HepG2 (cell line): ENCODE measurements around the gene LIG4. TPM values are rescaled to one million over a fixed set of nuclear protein-coding genes. Genes with fewer than 3 reads are reported as not detected.

Experiments
- BORCS8-MEF2B ChIP-seq: sonication (generic); formaldehyde crosslinking; IDR thresholded peaks from 2 replicates; pipeline ENCODE4 v1.8.0; 2022; ENCODE audit warnings: mild to moderate bottlenecking, missing genetic modification reagents
- ELF4 ChIP-seq: sonication (generic); formaldehyde crosslinking; IDR thresholded peaks from 2 replicates; pipeline ENCODE4 v1.5.0; 2020; ENCODE audit warnings: missing genetic modification reagents, mild to moderate bottlenecking, moderate library complexity, borderline replicate concordance
- ERF ChIP-seq: IDR thresholded peaks from 2 replicates; pipeline ENCODE4 v1.6.1; 2018; ENCODE audit warnings: missing biosample characterization, missing genetic modification reagents
- EZH2 ChIP-seq: conservative IDR thresholded peaks from 2 replicates; pipeline ENCODE4 v1.6.1; 2012; ENCODE audit warnings: mild to moderate bottlenecking, low read depth, low read length, moderate library complexity
- HNF4A ChIP-seq: sonication (generic); formaldehyde crosslinking; IDR thresholded peaks from 2 replicates; pipeline ENCODE4 v1.4.0; 2020; ENCODE audit warnings: missing genetic modification reagents
- RARG ChIP-seq: sonication (generic); formaldehyde crosslinking; IDR thresholded peaks from 2 replicates; pipeline ENCODE4 v1.4.0; 2020; ENCODE audit warnings: low read depth, mild to moderate bottlenecking, missing genetic modification reagents
- SOX6 ChIP-seq, 2 experiments: fragments of 450-650 bp in 1 of 2; sonication (generic) in 1 of 2; formaldehyde crosslinking in 1 of 2; IDR thresholded peaks; 2 replicates each; pipeline versions ENCODE4 v1.4.0 to v1.6.1; 2017 to 2020; ENCODE audit warnings: antibody characterized with exemption in 1 of 2, mild to moderate bottlenecking in 1 of 2, missing genetic modification reagents in 1 of 2
- TRIM24 ChIP-seq: sonication (generic); formaldehyde crosslinking; IDR thresholded peaks from 2 replicates; pipeline ENCODE4 v1.8.0; 2022; ENCODE audit warnings: mild to moderate bottlenecking, missing genetic modification reagents
- ZBTB20 ChIP-seq: sonication (generic); formaldehyde crosslinking; IDR thresholded peaks from 2 replicates; pipeline ENCODE4 v1.8.1; 2023; ENCODE audit warnings: missing genetic modification reagents, low read depth, mild to moderate bottlenecking, borderline replicate concordance
- ZNF292 ChIP-seq: sonication (generic); formaldehyde crosslinking; IDR thresholded peaks from 2 replicates; pipeline ENCODE4 v1.8.1; 2022; ENCODE audit warnings: mild to moderate bottlenecking, low read depth, missing genetic modification reagents, borderline replicate concordance
- ZNF335 ChIP-seq: sonication (generic); formaldehyde crosslinking; IDR thresholded peaks from 2 replicates; pipeline ENCODE4 v1.4.0; 2020; ENCODE audit warnings: missing genetic modification reagents
- ZNF652 ChIP-seq: IDR thresholded peaks from 2 replicates; pipeline ENCODE4 v1.6.1; 2016; ENCODE audit warnings: low read depth, borderline replicate concordance
- ZNF749 ChIP-seq: sonication (generic); formaldehyde crosslinking; IDR thresholded peaks from 2 replicates; pipeline ENCODE4 v1.8.0; 2022; ENCODE audit warnings: mild to moderate bottlenecking, missing genetic modification reagents, moderate library complexity, borderline replicate concordance
- ZNF768 ChIP-seq: sonication (generic); formaldehyde crosslinking; IDR thresholded peaks from 2 replicates; pipeline ENCODE4 v1.4.0; 2020; ENCODE audit warnings: missing genetic modification reagents
- polyA plus RNA-seq, 8 experiments: library from polyadenylated mRNA; depleted of rRNA in 3 of 8; stranded (reverse) in 7 of 8; unstranded in 1 of 8; fragments of >200 nt; fragmentation: Illumina TruSeq in 4 of 8; extraction: Trizol in 4 of 8; gene quantifications; 2 replicates each; pipeline versions ENCODE4 v1.2.1 to v1.2.3, GENCODE V29; 2011 to 2016; ENCODE audit warnings: low read depth in 4 of 8, missing spikeins in 1 of 8, mixed read lengths in 1 of 8; ENCODE audit not compliant: insufficient read depth in 1 of 8
- total RNA-seq, 5 experiments: library from RNA; depleted of rRNA; stranded (reverse); fragments of >200 nt; fragmentation: Illumina TruSeq; extraction: Trizol; gene quantifications; 2 replicates each; pipeline ENCODE4 v1.2.3, GENCODE V29; 2016; ENCODE audit warnings: low read depth in 1 of 5
- TF ChIP-seq, protein P1 (sequence below): sonication (generic); formaldehyde crosslinking; conservative IDR thresholded peaks from 2 replicates; pipeline ENCODE4 v1.4.0; 2020; ENCODE audit warnings: mild to moderate bottlenecking, missing genetic modification reagents, moderate library complexity
- TF ChIP-seq, protein P2 (sequence below): sonication (generic); formaldehyde crosslinking; IDR thresholded peaks from 2 replicates; pipeline ENCODE4 v1.8.0; 2022; ENCODE audit warnings: missing genetic modification reagents, low read depth, mild to moderate bottlenecking, borderline replicate concordance
- TF ChIP-seq, protein P3 (sequence below): sonication (generic); formaldehyde crosslinking; IDR thresholded peaks from 2 replicates; pipeline ENCODE4 v1.9.0; 2021; ENCODE audit warnings: missing genetic modification reagents, borderline replicate concordance
- TF ChIP-seq, protein P4 (sequence below): IDR thresholded peaks from 2 replicates; pipeline ENCODE4 v1.6.1; 2016; ENCODE audit warnings: mild to moderate bottlenecking
- TF ChIP-seq, protein P5 (sequence below): sonication (generic); formaldehyde crosslinking; IDR thresholded peaks from 2 replicates; pipeline ENCODE4 v1.5.1; 2020; ENCODE audit warnings: mild to moderate bottlenecking, missing genetic modification reagents, moderate library complexity

LIG4 gene
- total and polyA plus RNA-seq, 2 of the 13 experiments (the other 11 are each of a cell fraction or from before 2014, with no cell fraction given) = 4.0 to 4.5 TPM

DNA sequence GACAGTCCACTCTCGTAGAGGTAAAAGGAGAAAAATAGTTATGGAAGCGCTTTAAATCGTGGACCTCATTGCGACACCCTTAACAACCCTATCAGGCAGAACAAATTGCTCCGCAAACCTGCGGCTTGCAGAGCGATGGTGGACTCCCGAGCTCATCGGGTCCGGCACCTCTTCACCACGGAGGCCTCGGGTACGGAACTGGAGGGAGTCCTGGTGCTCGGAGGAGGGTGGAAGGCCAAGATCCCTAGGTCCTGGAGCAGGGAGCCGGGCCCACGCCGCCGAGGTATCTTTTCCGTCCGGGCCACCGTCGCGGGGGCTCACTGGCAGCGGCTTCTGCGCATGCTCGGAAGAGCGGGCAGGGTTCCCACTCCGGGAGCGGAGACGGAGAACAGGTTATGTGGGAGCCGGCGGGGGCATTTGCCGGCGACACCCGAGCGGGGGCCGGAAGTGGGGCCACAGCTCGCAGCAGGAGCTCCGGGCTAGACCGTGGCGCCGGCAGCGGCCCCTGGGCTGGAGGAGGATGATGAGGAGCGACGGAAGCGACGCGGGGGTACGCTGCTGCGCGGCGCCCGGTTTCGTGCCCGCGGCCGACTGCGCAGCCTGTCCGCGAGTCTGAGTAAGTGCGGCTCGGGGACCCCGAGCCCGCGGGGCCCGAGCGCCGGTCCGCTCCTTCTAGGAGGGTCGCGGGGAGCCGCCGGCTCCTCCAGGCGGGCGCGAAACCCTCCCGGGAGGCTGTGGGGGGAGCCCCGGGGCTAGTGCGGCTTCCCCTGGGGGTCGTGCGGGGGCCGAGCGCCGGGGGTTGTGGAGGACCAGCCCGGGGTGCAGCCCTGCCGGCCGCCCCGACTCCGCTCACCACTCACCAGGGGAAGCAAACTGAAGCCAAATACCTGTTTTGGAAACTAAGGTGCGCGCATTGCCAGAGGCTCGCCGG is 3.0 kb upstream of the LIG4 start, which contains the start of gene ABHD13 (continued):
- TF ChIP-seq EZH2 (no peak), RARG (no peak), SOX6 (IDR thresholded peaks at IDR 0.05) (no peak), SOX6 (CRISPR knock-in tag; IDR thresholded peaks at IDR 0.05) (peak; percentile 54), BORCS8-MEF2B (peak; percentile 77; the same call in 1 of the 2 replicates), ZNF749 (CRISPR knock-in tag) (no peak; the same call in 1 of the 2 replicates), ZNF768 (CRISPR knock-in tag) (peak; percentile 56), ZBTB20 (CRISPR knock-in tag) (peak; percentile 69; the same call in 1 of the 2 replicates), HNF4A (CRISPR knock-in tag) (peak; percentile 28; the same call in 1 of the 2 replicates), ELF4 (CRISPR knock-in tag) (0 out of 2 replicates have a peak, but pooled peaks have one; percentile 54), ZNF292 (peak; percentile 65; the same call in 1 of the 2 replicates), ZNF335 (peak; percentile 48; the same call in 1 of the 2 replicates), ERF (CRISPR knock-in tag) (peak; percentile 77), TRIM24 (CRISPR knock-in tag) (no peak), ZNF652 (CRISPR knock-in tag) (peak; percentile 17; the same call in 1 of the 2 replicates)
- TF ChIP-seq, protein P1, sequence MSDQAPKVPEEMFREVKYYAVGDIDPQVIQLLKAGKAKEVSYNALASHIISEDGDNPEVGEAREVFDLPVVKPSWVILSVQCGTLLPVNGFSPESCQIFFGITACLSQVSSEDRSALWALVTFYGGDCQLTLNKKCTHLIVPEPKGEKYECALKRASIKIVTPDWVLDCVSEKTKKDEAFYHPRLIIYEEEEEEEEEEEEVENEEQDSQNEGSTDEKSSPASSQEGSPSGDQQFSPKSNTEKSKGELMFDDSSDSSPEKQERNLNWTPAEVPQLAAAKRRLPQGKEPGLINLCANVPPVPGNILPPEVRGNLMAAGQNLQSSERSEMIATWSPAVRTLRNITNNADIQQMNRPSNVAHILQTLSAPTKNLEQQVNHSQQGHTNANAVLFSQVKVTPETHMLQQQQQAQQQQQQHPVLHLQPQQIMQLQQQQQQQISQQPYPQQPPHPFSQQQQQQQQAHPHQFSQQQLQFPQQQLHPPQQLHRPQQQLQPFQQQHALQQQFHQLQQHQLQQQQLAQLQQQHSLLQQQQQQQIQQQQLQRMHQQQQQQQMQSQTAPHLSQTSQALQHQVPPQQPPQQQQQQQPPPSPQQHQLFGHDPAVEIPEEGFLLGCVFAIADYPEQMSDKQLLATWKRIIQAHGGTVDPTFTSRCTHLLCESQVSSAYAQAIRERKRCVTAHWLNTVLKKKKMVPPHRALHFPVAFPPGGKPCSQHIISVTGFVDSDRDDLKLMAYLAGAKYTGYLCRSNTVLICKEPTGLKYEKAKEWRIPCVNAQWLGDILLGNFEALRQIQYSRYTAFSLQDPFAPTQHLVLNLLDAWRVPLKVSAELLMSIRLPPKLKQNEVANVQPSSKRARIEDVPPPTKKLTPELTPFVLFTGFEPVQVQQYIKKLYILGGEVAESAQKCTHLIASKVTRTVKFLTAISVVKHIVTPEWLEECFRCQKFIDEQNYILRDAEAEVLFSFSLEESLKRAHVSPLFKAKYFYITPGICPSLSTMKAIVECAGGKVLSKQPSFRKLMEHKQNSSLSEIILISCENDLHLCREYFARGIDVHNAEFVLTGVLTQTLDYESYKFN (CRISPR knock-in tag) = peak; percentile 41; the same call in 1 of the 2 replicates
- TF ChIP-seq, protein P2, sequence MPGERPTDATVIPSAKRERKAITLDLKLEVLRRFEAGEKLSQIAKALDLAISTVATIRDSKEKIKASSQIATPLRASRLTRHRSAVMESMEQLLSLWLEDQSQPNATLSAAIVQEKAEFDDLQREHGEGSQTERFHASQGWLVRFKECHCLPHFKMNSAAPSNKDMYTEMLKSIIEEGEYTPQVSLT (CRISPR knock-in tag) = no peak
- TF ChIP-seq, protein P3, sequence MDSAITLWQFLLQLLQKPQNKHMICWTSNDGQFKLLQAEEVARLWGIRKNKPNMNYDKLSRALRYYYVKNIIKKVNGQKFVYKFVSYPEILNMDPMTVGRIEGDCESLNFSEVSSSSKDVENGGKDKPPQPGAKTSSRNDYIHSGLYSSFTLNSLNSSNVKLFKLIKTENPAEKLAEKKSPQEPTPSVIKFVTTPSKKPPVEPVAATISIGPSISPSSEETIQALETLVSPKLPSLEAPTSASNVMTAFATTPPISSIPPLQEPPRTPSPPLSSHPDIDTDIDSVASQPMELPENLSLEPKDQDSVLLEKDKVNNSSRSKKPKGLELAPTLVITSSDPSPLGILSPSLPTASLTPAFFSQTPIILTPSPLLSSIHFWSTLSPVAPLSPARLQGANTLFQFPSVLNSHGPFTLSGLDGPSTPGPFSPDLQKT (CRISPR knock-in tag) = no peak
- TF ChIP-seq, protein P4, sequence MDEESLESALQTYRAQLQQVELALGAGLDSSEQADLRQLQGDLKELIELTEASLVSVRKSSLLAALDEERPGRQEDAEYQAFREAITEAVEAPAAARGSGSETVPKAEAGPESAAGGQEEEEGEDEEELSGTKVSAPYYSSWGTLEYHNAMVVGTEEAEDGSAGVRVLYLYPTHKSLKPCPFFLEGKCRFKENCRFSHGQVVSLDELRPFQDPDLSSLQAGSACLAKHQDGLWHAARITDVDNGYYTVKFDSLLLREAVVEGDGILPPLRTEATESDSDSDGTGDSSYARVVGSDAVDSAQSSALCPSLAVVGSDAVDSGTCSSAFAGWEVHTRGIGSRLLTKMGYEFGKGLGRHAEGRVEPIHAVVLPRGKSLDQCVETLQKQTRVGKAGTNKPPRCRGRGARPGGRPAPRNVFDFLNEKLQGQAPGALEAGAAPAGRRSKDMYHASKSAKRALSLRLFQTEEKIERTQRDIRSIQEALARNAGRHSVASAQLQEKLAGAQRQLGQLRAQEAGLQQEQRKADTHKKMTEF = peak; percentile 89
- TF ChIP-seq, protein P5, sequence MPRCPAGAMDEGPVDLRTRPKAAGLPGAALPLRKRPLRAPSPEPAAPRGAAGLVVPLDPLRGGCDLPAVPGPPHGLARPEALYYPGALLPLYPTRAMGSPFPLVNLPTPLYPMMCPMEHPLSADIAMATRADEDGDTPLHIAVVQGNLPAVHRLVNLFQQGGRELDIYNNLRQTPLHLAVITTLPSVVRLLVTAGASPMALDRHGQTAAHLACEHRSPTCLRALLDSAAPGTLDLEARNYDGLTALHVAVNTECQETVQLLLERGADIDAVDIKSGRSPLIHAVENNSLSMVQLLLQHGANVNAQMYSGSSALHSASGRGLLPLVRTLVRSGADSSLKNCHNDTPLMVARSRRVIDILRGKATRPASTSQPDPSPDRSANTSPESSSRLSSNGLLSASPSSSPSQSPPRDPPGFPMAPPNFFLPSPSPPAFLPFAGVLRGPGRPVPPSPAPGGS (CRISPR knock-in tag) = 0 out of 2 replicates have a peak, but pooled peaks have one; percentile 36
